ENCODE results near the gene DLGAP3.

The DLGAP3 gene

GRCh38 chr1:34864759-34865158 is 64.7 kb downstream of the DLGAP3 start:
- no peak for DNase-seq

GRCh38 chr1:34863501-34863900 is 65.9 kb downstream of the DLGAP3 start:
- DNase-seq = no peak

- DNase-seq = peak; percentile 73 to 88
Measured at GRCh38 chr1:34859446-34860200, 69.8 kb downstream of the DLGAP3 start, which contains the start of gene SMIM12. TSS of gene SMIM12 (minus strand) at chr1:34859749. CDS start at chr1:34855977, 3,772 bp downstream.

GRCh38 chr1:34858901-34859445 is 70.5 kb downstream of the DLGAP3 start:
- DNase-seq = no peak

DNA sequence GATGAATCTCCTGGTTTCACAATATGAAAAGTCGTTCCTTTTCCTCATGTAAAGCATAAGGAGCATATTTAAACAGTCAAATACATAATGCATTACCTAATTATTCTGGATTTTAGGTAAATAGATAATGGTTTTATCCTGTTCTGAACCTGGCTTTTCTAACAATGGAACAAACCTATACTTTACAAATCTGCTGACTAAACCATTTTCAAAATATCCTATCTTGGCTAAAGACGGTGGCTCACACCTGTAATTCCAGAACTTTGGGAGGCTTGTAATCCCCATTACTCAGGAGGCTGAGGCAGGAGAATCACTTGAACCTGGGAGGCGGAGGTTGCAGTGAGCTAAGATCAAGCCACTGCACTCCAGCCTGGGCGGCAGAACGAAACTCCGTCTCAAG is 72.8 kb downstream of the DLGAP3 start:
- no peak for DNase-seq

DNA sequence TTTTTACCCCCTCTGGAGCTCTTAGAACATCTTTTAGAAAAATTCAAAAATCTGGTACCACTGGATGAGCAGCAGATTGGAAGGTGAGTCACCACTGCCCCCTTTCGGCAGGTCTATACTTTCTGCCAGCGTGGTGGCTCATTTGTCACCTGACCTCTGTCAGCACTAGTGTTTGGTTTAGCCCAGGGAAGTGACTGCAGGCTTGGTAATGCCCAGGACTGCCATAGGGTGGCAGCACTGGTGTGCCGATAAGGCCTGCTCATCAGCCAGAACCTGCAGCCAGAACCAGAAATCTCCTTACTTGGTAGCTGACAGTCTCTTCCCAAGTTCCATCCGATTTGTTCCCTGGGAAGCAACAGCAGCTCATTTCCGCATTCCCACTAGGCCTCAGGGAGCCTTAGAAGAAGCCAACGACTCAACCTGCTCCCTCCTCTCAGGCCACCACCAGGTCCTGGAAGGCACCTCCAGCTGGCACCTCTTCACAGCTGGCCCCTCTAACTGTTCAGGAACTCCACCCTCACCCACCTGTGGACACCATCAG is 76.7 kb downstream of the DLGAP3 start:
- DNase-seq = peak; percentile 87 to 93

GRCh38 chr1:34851431-34852105 is 77.9 kb downstream of the DLGAP3 start:
- no peak for DNase-seq

GRCh38 chr1:34850382-34850781 is 79.1 kb downstream of the DLGAP3 start:
- DNase-seq = no peak

- DNase-seq = no peak
Measured at GRCh38 chr1:34847094-34847493, 82.4 kb downstream of the DLGAP3 start.

- no peak for DNase-seq
Measured at GRCh38 chr1:34846265-34846664, 83.2 kb downstream of the DLGAP3 start.

DNA sequence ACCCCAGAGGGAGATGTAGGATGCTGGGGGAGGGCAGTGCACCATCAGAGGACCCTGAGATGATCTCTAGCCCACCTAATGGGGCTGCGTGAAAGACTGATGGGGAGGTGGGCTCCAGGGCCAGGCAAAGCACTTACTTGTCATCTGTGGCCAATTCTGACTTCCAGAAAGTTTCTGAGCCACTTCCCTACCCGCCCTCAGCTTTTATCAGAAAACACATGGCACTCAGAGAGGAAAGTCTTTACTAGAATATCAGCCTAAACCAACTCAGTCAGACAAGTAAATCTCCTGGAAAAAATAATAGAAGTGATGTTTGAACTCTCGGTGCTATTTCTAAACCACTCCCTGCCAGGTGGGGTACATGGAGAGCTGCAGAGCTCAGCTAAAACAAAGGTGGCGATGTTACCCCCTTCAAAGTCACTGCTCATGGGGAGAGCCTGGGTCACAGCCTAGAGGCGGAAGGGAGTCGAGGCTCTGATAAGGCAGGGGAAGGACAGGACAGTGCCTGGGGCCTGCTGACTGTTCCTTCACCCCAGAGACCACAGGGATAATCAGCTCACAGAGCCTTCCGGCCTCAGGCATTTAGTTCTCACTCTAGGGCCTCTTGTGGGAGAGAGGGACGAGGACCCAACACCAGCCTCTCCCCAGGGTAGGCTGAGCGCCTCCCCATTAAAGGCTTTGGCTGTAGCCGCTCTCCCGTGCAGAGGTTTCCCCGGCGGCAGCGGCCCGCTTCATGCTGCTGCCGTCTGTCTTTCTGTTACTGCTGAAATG is 84.1 kb downstream of the DLGAP3 start:
- no peak for DNase-seq

- DNase-seq = no peak
Measured at GRCh38 chr1:34844252-34844634, 85.2 kb downstream of the DLGAP3 start.

DNA sequence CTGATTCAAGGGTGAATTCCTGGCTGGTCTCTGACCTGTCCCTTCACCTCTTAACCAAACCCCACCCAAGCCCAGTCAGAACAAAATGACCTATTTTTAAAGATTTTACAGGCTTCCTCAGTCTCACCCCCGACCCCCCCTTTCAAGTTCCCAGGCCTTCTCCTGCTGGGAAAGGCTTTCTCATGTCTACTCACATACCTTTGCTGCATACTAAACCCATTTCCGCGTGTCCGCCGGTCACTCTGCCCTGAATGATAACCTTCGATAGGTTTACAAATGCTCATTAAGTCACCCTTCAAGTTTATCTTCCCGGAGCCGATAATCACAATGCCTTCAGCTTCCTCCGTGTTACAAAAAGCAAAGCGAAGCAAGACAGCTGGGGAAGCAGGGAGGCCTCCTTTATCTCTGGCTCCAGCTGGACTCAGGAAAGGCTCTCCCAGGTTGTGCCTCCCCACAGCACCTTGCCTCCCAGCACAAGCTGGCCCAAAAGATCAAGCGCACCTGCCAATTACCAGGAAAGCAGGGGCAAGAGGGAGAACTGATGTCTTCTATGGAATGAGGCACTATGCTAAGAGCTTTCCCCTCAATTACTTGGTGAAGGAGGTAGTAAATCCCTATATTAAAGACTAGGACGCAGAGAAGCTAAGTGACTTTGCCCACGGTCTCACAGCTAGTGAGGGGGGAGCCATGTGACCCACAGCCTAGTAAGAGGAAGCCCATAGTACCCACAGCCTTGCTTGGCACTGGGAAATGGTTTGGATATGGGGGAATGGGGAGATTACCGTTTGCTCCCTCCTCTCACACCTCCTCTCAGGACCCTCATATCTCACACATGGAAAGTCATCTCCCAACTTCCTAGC is 85.8 kb downstream of the DLGAP3 start:
- no peak for DNase-seq

DNA sequence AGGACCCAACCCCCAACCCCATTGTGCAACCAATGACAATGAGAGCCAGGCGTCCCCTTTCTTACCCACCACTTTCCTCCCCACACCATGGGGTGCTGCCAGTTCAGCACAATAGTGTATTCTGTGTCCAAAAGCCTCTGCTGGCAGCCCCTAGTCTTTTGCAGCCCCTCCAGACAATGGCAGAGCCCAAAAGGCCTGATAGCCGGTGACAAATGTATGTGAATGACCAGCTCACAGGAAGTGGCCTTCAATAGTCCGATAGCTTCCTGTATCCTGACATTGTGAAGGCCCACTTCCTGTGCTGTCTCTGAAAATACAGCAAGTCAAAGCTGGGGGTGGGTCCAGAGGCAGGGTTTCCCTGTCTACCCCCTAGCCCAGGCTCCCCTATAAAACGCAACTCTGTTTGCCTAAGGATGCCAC is 86.5 kb downstream of the DLGAP3 start:
- DNase-seq = no peak

GRCh38 chr1:34842073-34842472 is 87.4 kb downstream of the DLGAP3 start:
- no peak for DNase-seq

- no peak for DNase-seq
Measured at GRCh38 chr1:34840426-34840825, 89.0 kb downstream of the DLGAP3 start.

- DNase-seq = no peak
Measured at GRCh38 chr1:34839526-34840305, 89.7 kb downstream of the DLGAP3 start.

GRCh38 chr1:34833711-34834110 is 95.7 kb downstream of the DLGAP3 start:
- no peak for DNase-seq

GRCh38 chr1:34831721-34832246 is 97.7 kb downstream of the DLGAP3 start:
- DNase-seq = no peak

GRCh38 chr1:34829250-34829649 is 100.2 kb downstream of the DLGAP3 start:
- no peak for DNase-seq

GRCh38 chr1:34828611-34829010 is 100.8 kb downstream of the DLGAP3 start:
- no peak for DNase-seq
